Measurements from ENCODE around the gene C1GALT1. TPM values are rescaled to one million over a fixed set of nuclear protein-coding genes. Genes with fewer than 3 reads are reported as not detected.
A peak's percentile ranks its signal among the peaks of the same experiment; 100 is the strongest.

C1GALT1 gene
- total and polyA plus RNA-seq, 9 of the 15 experiments (the other 6 are each of a cell fraction or from before 2014, with no cell fraction given) = 5.0 to 33.2 (median 24.1) TPM

GRCh38 chr7:7181519-7182155 lies 707 bp upstream of the C1GALT1 start (continued):
- TF ChIP-seq CHD2 (IDR thresholded peaks at IDR 0.05; ENCODE audit: low read depth, low read length) = 0 out of 2 replicates have a peak, but pooled peaks have one; percentile 11
- peak in 1 of 2 experiments; percentile 65; a peak in 2 of 4 replicates for TF ChIP-seq HDAC1 (IDR thresholded peaks at IDR 0.05)
- TF ChIP-seq USF1 (CRISPR knock-in tag; IDR thresholded peaks at IDR 0.05) = no peak
- TF ChIP-seq MXD1 (CRISPR knock-in tag; IDR thresholded peaks at IDR 0.05; ENCODE audit: borderline replicate concordance, poor library complexity, severe bottlenecking) = no peak
- peak; percentile 42; the same call in 1 of the 2 replicates for TF ChIP-seq LEF1 (IDR thresholded peaks at IDR 0.05)
- peak; percentile 88 for TF ChIP-seq HMBOX1 (IDR thresholded peaks at IDR 0.05)
- no peak for TF ChIP-seq TSC22D4 (tag; IDR thresholded peaks at IDR 0.05)
- no peak for TF ChIP-seq PHF8 (IDR thresholded peaks at IDR 0.05; ENCODE audit: borderline replicate concordance, low read length)
- no peak for TF ChIP-seq ELK3 (CRISPR knock-in tag; IDR thresholded peaks at IDR 0.05)
- TF ChIP-seq SIN3A (IDR thresholded peaks at IDR 0.05; ENCODE audit: borderline replicate concordance in 2 of 2, control insufficient read depth in 1 of 2, low read depth in 2 of 2, low read length in 2 of 2) = peak in 1 of 2 experiments; percentile 39; a peak in 1 of 4 replicates
- 0 out of 2 replicates have a peak, but pooled peaks have one; percentile 41 for TF ChIP-seq ZNF584 (CRISPR knock-in tag; IDR thresholded peaks at IDR 0.05; ENCODE audit: low read depth)
- 0 out of 2 replicates have a peak, but pooled peaks have one; percentile 18 for TF ChIP-seq SMARCA5 (IDR thresholded peaks at IDR 0.05)
- no peak for TF ChIP-seq ZFP36 (IDR thresholded peaks at IDR 0.05; ENCODE audit: low read depth, low read length, partially characterized antibody)
- peak; percentile 60 for TF ChIP-seq BRD9 (IDR thresholded peaks at IDR 0.05; ENCODE audit: low read depth, partially characterized antibody)
- no peak for TF ChIP-seq BCLAF1 (IDR thresholded peaks at IDR 0.05; ENCODE audit: borderline replicate concordance in 1 of 2, control insufficient read depth in 1 of 2, low read depth in 2 of 2, low read length in 1 of 2)
- TF ChIP-seq MNT (conservative IDR thresholded peaks at IDR 0.05) = 0 out of 4 replicates have a peak, but pooled peaks of 1 of the 2 experiments have one; percentile 4
- TF ChIP-seq HDAC2 (IDR thresholded peaks at IDR 0.05) = 0 out of 2 replicates have a peak, but pooled peaks have one; percentile 39
- no peak for TF ChIP-seq ZNF253 (CRISPR knock-in tag; conservative IDR thresholded peaks at IDR 0.05)

All from K562 (cell line).